HEK293 (cell line): Measurements from ENCODE around the gene PCP2.

ENCODE experiments used
- CTCF ChIA-PET: fragments of 350-600 bp; formaldehyde crosslinking; extraction: SDS; loops from one replicate; lab custom pipeline; 2021; ENCODE audit warnings: antibody characterized with exemption; lab: Yijun Ruan, JAX
- POLR2A ChIA-PET: fragments of 300-600 bp; formaldehyde crosslinking; extraction: SDS; loops from one replicate; lab custom pipeline; 2020; ENCODE audit warnings: antibody characterized with exemption, inconsistent platforms; lab: Yijun Ruan, JAX
- H3K27ac ChIP-seq: fragments of 200-500 bp; sonication (Bioruptor generic); 2 replicates; pipeline ENCODE4 v1.5.1; 2014; ENCODE audit warnings: low read depth, low read length, control low read depth, inconsistent platforms; ENCODE audit errors: extremely low read depth
- H3K36me3 ChIP-seq, 2 experiments: fragments of 200-500 bp in 1 of 2; sonication (Bioruptor generic) in 1 of 2; 1 replicate in 1 of 2; 2 replicates in 1 of 2; pipeline ENCODE4 v1.5.1; 2014 to 2017; ENCODE audit warnings: inconsistent platforms in 2 of 2, low read length in 2 of 2; ENCODE audit not compliant: control insufficient read depth in 2 of 2, insufficient read depth in 1 of 2
- H3K4me1 ChIP-seq: fragments of 200-500 bp; sonication (Bioruptor generic); 2 replicates; pipeline ENCODE4 v1.5.1; 2014; ENCODE audit warnings: mild to moderate bottlenecking, low read length, inconsistent platforms; ENCODE audit not compliant: control insufficient read depth, insufficient read depth
- H3K4me3 ChIP-seq: 2 replicates; pipeline ENCODE4 v1.5.1; 2011; ENCODE audit warnings: low read depth, mild to moderate bottlenecking, control low read depth, low read length, moderate library complexity
- H3K9me3 ChIP-seq: fragments of 200-500 bp; sonication (Bioruptor generic); 2 replicates; pipeline ENCODE4 v1.5.1; 2014; ENCODE audit warnings: low read depth, low read length, inconsistent platforms; ENCODE audit not compliant: control insufficient read depth, insufficient read depth
- AEBP2 ChIP-seq: fragments of 450-650 bp; formaldehyde crosslinking; IDR thresholded peaks from 2 replicates; pipeline ENCODE4 v1.5.1; 2016; ENCODE audit warnings: missing biosample characterization, missing genetic modification characterization, borderline replicate concordance
- ATF2 ChIP-seq: fragments of 450-650 bp; formaldehyde crosslinking; IDR thresholded peaks from 2 replicates; pipeline ENCODE4 v1.5.1; 2016; ENCODE audit warnings: missing biosample characterization, missing genetic modification characterization, low read depth
- FEZF1 ChIP-seq: fragments of 450-650 bp; formaldehyde crosslinking; IDR thresholded peaks from 2 replicates; pipeline ENCODE4 v1.5.1; 2016; ENCODE audit warnings: missing biosample characterization, missing genetic modification characterization
- HIC1 ChIP-seq: fragments of 450-650 bp; formaldehyde crosslinking; IDR thresholded peaks from 2 replicates; pipeline ENCODE4 v1.5.1; 2016; ENCODE audit warnings: missing biosample characterization, missing genetic modification characterization
- PATZ1 ChIP-seq: fragments of 450-650 bp; formaldehyde crosslinking; IDR thresholded peaks from 2 replicates; pipeline ENCODE4 v1.5.1; 2016; ENCODE audit warnings: missing biosample characterization, missing genetic modification characterization
- REPIN1 ChIP-seq: fragments of 450-650 bp; formaldehyde crosslinking; IDR thresholded peaks from 2 replicates; pipeline ENCODE4 v1.5.1; 2017; ENCODE audit warnings: missing biosample characterization, missing genetic modification characterization, low read depth
- SETDB1 ChIP-seq: IDR thresholded peaks from one replicate; pipeline ENCODE4 v1.6.1; 2017; ENCODE audit warnings: mild to moderate bottlenecking, low read length, moderate library complexity, mixed read lengths; ENCODE audit not compliant: insufficient read length
- SP3 ChIP-seq: fragments of 450-650 bp; formaldehyde crosslinking; IDR thresholded peaks from 2 replicates; pipeline ENCODE4 v1.5.1; 2016; ENCODE audit warnings: missing biosample characterization, missing genetic modification characterization
- ZBTB7A ChIP-seq: fragments of 450-650 bp; formaldehyde crosslinking; IDR thresholded peaks from 2 replicates; pipeline ENCODE4 v1.5.1; 2016; ENCODE audit warnings: low read depth, missing biosample characterization, missing genetic modification characterization
- ZFHX2 ChIP-seq: fragments of 450-650 bp; formaldehyde crosslinking; conservative IDR thresholded peaks from 2 replicates; pipeline ENCODE4 v1.5.1; 2016; ENCODE audit warnings: missing biosample characterization, missing genetic modification characterization
- ZFP69B ChIP-seq: fragments of 450-650 bp; formaldehyde crosslinking; IDR thresholded peaks from 2 replicates; pipeline ENCODE4 v1.5.1; 2016; ENCODE audit warnings: missing biosample characterization, missing genetic modification characterization
- ZNF114 ChIP-seq: fragments of 450-650 bp; formaldehyde crosslinking; IDR thresholded peaks from 2 replicates; pipeline ENCODE4 v1.5.0; 2017; ENCODE audit warnings: missing biosample characterization, missing genetic modification characterization
- ZNF132 ChIP-seq: fragments of 450-650 bp; formaldehyde crosslinking; IDR thresholded peaks from 2 replicates; pipeline ENCODE4 v1.5.1; 2017; ENCODE audit warnings: missing biosample characterization, missing genetic modification characterization, borderline replicate concordance
- ZNF140 ChIP-seq: fragments of 450-650 bp; formaldehyde crosslinking; IDR thresholded peaks from 2 replicates; pipeline ENCODE4 v1.5.1; 2016; ENCODE audit warnings: missing biosample characterization, missing genetic modification characterization
- ZNF350 ChIP-seq: fragments of 450-650 bp; formaldehyde crosslinking; IDR thresholded peaks from 2 replicates; pipeline ENCODE4 v1.5.0; 2017; ENCODE audit warnings: missing biosample characterization, mild to moderate bottlenecking, missing genetic modification characterization
- ZNF501 ChIP-seq: fragments of 450-650 bp; formaldehyde crosslinking; IDR thresholded peaks from 2 replicates; pipeline ENCODE4 v1.5.1; 2016; ENCODE audit warnings: missing biosample characterization, missing genetic modification characterization
- ZNF549 ChIP-seq: fragments of 450-650 bp; IDR thresholded peaks from 2 replicates; pipeline ENCODE4 v1.5.1; 2018; ENCODE audit warnings: missing biosample characterization, missing genetic modification characterization, mild to moderate bottlenecking, inconsistent platforms, moderate library complexity
- ZNF645 ChIP-seq: fragments of 450-650 bp; formaldehyde crosslinking; IDR thresholded peaks from 2 replicates; pipeline ENCODE4; 2016; ENCODE audit warnings: missing biosample characterization, missing genetic modification characterization
- ZNF791 ChIP-seq: fragments of 450-650 bp; formaldehyde crosslinking; IDR thresholded peaks from 2 replicates; pipeline ENCODE4 v1.5.1; 2016; ENCODE audit warnings: missing biosample characterization, missing genetic modification characterization

PCP2 gene

GRCh38 chr19:7633698-7634097 lies at the start of gene PCP2:
PCP2 (minus strand) TSS chr19:7633719; CDS start chr19:7633457, 262 bp downstream.
- CTCF ChIA-PET = interaction anchor here (0.6 to 0.7 kb wide), 2 partner anchors 9 to 166 kb away, joined by 3 read pairs; no protein-coding TSS in a partner anchor
- no peak within 1 kb of the TSS for H3K27ac ChIP-seq
- POLR2A ChIA-PET = interaction anchor here (0.7 to 1.1 kb wide), 3 partner anchors 9 to 65 kb away, joined by 3 to 4 read pairs (median 3); no protein-coding TSS in a partner anchor
- no peak within 1 kb of the TSS for H3K4me3 ChIP-seq
- TF ChIP-seq SETDB1 (no peak), FEZF1 (no peak), ZFP69B (tag by site-specific recombination) (no peak)
- TF ChIP-seq, all 188 proteins: peak for 0
- Histone ChIP-seq H3K9me3 (no peaks in the 10 kb centered on the region), H3K36me3 (peaks cover 0 to 9% of the 10 kb centered on the region in 2 experiments; a peak in 1 of 3 replicates), H3K4me1 (peaks cover 4% of the 10 kb centered on the region; the same call in 1 of the 2 replicates)

- POLR2A ChIA-PET = no interaction called here
- H3K9me3 ChIP-seq = no peaks in the 10 kb centered on the region
- H3K36me3 ChIP-seq = peaks cover 3 to 18% of the 10 kb centered on the region in 2 experiments; a peak in 2 of 3 replicates
- TF ChIP-seq HIC1 (tag by site-specific recombination) (0 out of 2 replicates have a peak, but pooled peaks have one; percentile 35), AEBP2 (tag by site-specific recombination) (no peak), ZNF114 (tag by site-specific recombination) (no peak), ZNF501 (no peak), ZNF140 (tag by site-specific recombination) (no peak), ZBTB7A (tag by site-specific recombination) (no peak), ZNF350 (tag by site-specific recombination) (no peak), ZNF791 (tag by site-specific recombination) (no peak), ZFHX2 (tag by site-specific recombination) (no peak)
- TF ChIP-seq, all 188 proteins: peak for 1
- H3K27ac ChIP-seq = no peak overlapping the region
- CTCF ChIA-PET = no interaction called here
- H3K4me3 ChIP-seq = no peak overlapping the region
- H3K4me1 ChIP-seq = no peaks in the 10 kb centered on the region
These were observed 48.8 kb upstream of the PCP2 start for GRCh38 chr19:7682175-7682855.

GRCh38 chr19:7681340-7682174 lies 48.0 kb upstream of the PCP2 start:
- Histone ChIP-seq H3K9me3 (no peaks in the 10 kb centered on the region), H3K4me1 (no peaks in the 10 kb centered on the region), H3K36me3 (peaks cover 3 to 18% of the 10 kb centered on the region in 2 experiments; a peak in 2 of 3 replicates), H3K27ac (peak overlapping the region; percentile 79; the same call in 1 of the 2 replicates), H3K4me3 (peak overlapping the region; percentile 91)
- ChIA-PET POLR2A (interaction anchor here (0.5 to 1.2 kb wide), 7 partner anchors 9 to 314 kb away, joined by 3 to 10 read pairs (median 3); partner anchors contain the start of gene RETN), CTCF (interaction anchor here (0.5 to 2.0 kb wide), 39 partner anchors 9 to 613 kb away, joined by 3 to 23 read pairs (median 4); partner anchors contain the start of genes PET100 and RETN)
- TF ChIP-seq ZNF132 (tag by site-specific recombination) = no peak
- TF ChIP-seq PATZ1 (tag by site-specific recombination) = 0 out of 2 replicates have a peak, but pooled peaks have one; percentile 8
- TF ChIP-seq SP3 = 0 out of 2 replicates have a peak, but pooled peaks have one; percentile 0
- TF ChIP-seq REPIN1 (tag by site-specific recombination) = no peak
- TF ChIP-seq ATF2 (tag by site-specific recombination) = no peak
- no peak for TF ChIP-seq ZNF645 (tag by site-specific recombination)
- TF ChIP-seq ZNF549 (tag by site-specific recombination) = no peak
